Ovary (tissue), 9 donors: Measurements from ENCODE around the gene STK32C. TPM values are rescaled to one million over a fixed set of nuclear protein-coding genes. Genes with fewer than 3 reads are reported as not detected.
A peak's percentile ranks its signal among the peaks of the same experiment; 100 is the strongest.

ENCODE experiments used
- DNase-seq, 5 donors: peaks; one replicate each; pipeline ENCODE4 v3.0.0-alpha.2; 2019 to 2020
- H3K27ac ChIP-seq, 2 donors: fragments of 200-600 bp; one replicate each; pipeline versions ENCODE4 v1.5.1 to v1.8.0; 2019 to 2022
- H3K27me3 ChIP-seq: fragments of 200-600 bp; one replicate; pipeline ENCODE4 v1.8.0; 2022
- H3K36me3 ChIP-seq: fragments of 200-600 bp; sonication (generic); one replicate; pipeline ENCODE4 v1.5.1; 2019
- H3K4me1 ChIP-seq: one replicate; pipeline ENCODE4 v1.8.1; 2013; ENCODE audit warnings: mild to moderate bottlenecking, moderate library complexity; ENCODE audit not compliant: insufficient read depth
- H3K4me3 ChIP-seq: fragments of 200-600 bp; sonication (generic); one replicate; pipeline ENCODE4 v1.5.1; 2017
- H3K9me3 ChIP-seq, 2 donors: fragments of 200-600 bp in 1 of 2; sonication (generic) in 1 of 2; one replicate each; pipeline versions ENCODE4 v1.5.1 to v1.8.1; 2013 to 2019; ENCODE audit warnings: mild to moderate bottlenecking in 1 of 2, moderate library complexity in 1 of 2
- CTCF ChIP-seq, 3 donors: fragments of 450-650 bp in 2 of 3; fragments of 200-600 bp in 1 of 3; IDR thresholded peaks; one replicate each; pipeline versions ENCODE4 v1.5.1 to v1.8.0; 2016 to 2022; ENCODE audit warnings: antibody characterized with exemption in 3 of 3, mild to moderate bottlenecking in 1 of 3
- EP300 ChIP-seq: sonication (generic); formaldehyde crosslinking; IDR thresholded peaks from one replicate; pipeline ENCODE4 v1.6.1; 2017; ENCODE audit warnings: antibody characterized with exemption
- POLR2A ChIP-seq: fragments of 450-650 bp; IDR thresholded peaks from one replicate; pipeline ENCODE4 v1.6.1; 2017; ENCODE audit warnings: antibody characterized with exemption, mild to moderate bottlenecking, moderate library complexity
- WGBS, 3 donors: extraction: QIAGEN DNeasy Blood & Tissue Kit in 1 of 3; methylation state at CpG; one replicate each; pipeline versions ENCODE4 v1.1.5 to v1.1.7; 2013 to 2017; 5-methylcytosine and 5-hydroxymethylcytosine counted together
- intact Hi-C, 4 donors: fragments of 100-400 bp; cut with DNase I; formaldehyde crosslinking; loops; one replicate each; pipeline versions ENCODE4 v1.11.0 to v1.15.1; 2022 to 2023
- polyA plus RNA-seq, 2 donors: library from polyadenylated mRNA; stranded (reverse); fragments of 200-250 nt in 1 of 2; fragments of 350-450 nt in 1 of 2; fragmentation: Illumina TruSeq in 1 of 2; extraction: RNeasy Lipid Tissue Mini Kit (QIAGEN cat#74804) in 1 of 2; gene quantifications; one replicate each; pipeline ENCODE4 v1.2.3, GENCODE V29; 2013 to 2014
- total RNA-seq, 7 donors: library from RNA; depleted of rRNA in 2 of 7; stranded (reverse); fragments of >200 nt in 2 of 7; fragmentation: NEBNext Ultra II Directional in 3 of 7; extraction: Animal tissue kit (Norgen Biotek cat#: 25700) in 3 of 7; gene quantifications; one replicate each; pipeline versions ENCODE4 v1.1.0 to v1.2.4, GENCODE V29; 2016 to 2023
- donor health status: DM: no; HTN: no; CAD: no; lungs with moderate emphysema.
- donor health status: DM: no; HTN: no; CAD: no.
- donor health status: Bipolar disorder and iron deficiency.
- donor health status: DM: yes; HTN: yes; CAD: no.
- donor health status: DM: no; HTN: no; CAD: no.
- donor health status: DM: yes; HTN: yes; CAD: no.

Gene STK32C
- total and polyA plus RNA-seq, 9 donors: 2.6 to 13.8 (median 8.8) TPM

DNA sequence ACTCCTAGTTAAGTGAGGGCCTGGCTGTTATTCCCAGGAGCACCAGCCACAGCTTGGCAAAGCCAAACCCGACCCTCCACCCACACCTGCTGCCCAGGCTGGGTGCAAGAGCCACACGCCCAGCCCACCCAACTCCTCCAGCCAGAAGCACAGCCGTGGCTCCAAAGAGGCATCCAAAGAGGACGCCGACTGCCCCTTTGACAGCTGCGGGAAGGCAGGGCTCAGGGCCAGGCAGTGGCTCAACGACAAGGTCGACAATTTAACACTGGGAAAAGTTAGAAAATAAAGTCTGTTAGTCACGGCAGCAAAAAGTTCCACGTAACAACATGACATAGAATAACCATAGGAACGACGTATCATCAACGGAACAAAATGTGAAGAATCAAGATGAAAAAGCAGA is 66.7 kb downstream of the STK32C start:
- Histone ChIP-seq H3K27me3 (no peaks in the 10 kb centered on the region), H3K36me3 (no peaks in the 10 kb centered on the region), H3K9me3 (no peaks in the 10 kb centered on the region), H3K4me1 (peaks cover 4% of the 10 kb centered on the region), H3K27ac (peak overlapping the region in 1 of 2 donors; percentile 9), H3K4me3 (no peak overlapping the region)
- TF ChIP-seq EP300: no peak
- no peak for DNase-seq
- intact Hi-C loops: no loop called here
- WGBS, 3 donors: 38 to 78% (median 47%) methylated on average over 13 of the region's 13 CpGs

GRCh38 chr10:132240581-132240980 is 67.2 kb downstream of the STK32C start:
- Histone ChIP-seq H3K36me3 (no peaks in the 10 kb centered on the region), H3K27ac (peak overlapping the region in 1 of 2 donors; percentile 9), H3K4me3 (no peak overlapping the region), H3K4me1 (peaks cover 4% of the 10 kb centered on the region), H3K9me3 (no peaks in the 10 kb centered on the region), H3K27me3 (no peaks in the 10 kb centered on the region)
- DNase-seq: no peak
- WGBS, 3 donors: 89 to 92% (median 90%) methylated on average over 16 of the region's 16 CpGs
- no peak for TF ChIP-seq EP300
- no peak for TF ChIP-seq POLR2A
- no peak for TF ChIP-seq CTCF (IDR thresholded peaks at IDR 0.05)
- intact Hi-C loops: no loop called here

GRCh38 chr10:132240156-132240555 is 67.6 kb downstream of the STK32C start:
- TF ChIP-seq CTCF (IDR thresholded peaks at IDR 0.05) (no peak), POLR2A (no peak), EP300 (no peak)
- no peak overlapping the region for H3K27ac ChIP-seq
- no peak overlapping the region for H3K4me3 ChIP-seq
- H3K9me3 ChIP-seq: no peaks in the 10 kb centered on the region
- intact Hi-C loops: no loop called here
- no peaks in the 10 kb centered on the region for H3K36me3 ChIP-seq
- peaks cover 4% of the 10 kb centered on the region for H3K4me1 ChIP-seq
- 90 to 95% (median 93%) methylated on average over 13 to 15 of the region's 15 CpGs for WGBS, 3 donors
- H3K27me3 ChIP-seq: no peaks in the 10 kb centered on the region
- DNase-seq: no peak

DNA sequence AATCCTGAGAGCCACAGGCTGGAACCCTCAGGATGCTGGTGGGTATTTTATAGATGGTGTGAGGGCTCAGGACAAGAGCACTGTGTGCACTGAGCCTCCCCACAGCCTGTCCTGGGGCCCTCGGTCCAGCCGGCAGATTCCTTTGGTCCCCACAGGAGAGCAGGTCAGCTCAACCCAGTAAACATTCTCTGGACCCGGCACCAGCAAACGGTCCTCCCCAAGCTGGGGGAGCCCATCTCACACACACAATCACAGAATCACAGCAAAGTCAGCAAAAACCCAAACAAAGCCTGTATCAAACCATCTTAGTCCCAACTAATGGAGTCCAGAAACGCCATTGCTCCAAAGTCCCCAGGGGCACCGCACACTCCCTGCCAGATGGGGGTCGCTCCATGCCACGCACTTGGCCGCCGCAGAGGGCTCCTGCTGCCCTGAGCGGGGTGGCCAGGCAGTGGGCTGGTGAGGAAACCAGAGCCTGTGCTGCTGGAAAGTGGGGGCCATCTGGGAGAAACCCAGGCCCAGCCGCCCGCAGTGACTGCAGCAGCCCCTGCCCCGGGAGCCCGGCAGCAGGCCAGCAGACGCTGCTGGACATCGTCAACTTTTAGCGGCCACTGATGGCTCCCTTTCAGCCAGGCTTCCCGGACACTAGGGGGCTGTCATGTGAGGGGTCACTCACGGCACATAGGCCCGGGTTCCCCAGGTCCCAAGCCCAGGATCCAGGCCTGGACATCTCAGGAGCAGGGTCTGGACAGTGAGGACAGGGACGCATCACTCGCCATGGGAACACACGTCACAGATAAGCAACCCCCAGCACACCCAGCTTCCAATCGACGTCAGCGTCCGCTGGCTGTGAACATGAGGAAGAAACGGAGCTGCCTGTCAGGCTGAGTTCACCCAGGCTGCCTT is 68.4 kb downstream of the STK32C start:
- intact Hi-C loops: loop anchor here in 1 of 4 donors (5.0 kb wide), 1 partner anchor 213 kb away; no protein-coding TSS in a partner anchor
- Histone ChIP-seq H3K27me3 (no peaks in the 10 kb centered on the region), H3K4me1 (peaks cover 4% of the 10 kb centered on the region), H3K9me3 (no peaks in the 10 kb centered on the region), H3K27ac (no peak overlapping the region), H3K36me3 (no peaks in the 10 kb centered on the region), H3K4me3 (no peak overlapping the region)
- no peak for TF ChIP-seq CTCF (IDR thresholded peaks at IDR 0.05)
- no peak for TF ChIP-seq EP300
- no peak for TF ChIP-seq POLR2A
- 75 to 82% (median 80%) methylated on average over 29 of the region's 29 CpGs for WGBS, 3 donors
- DNase-seq: no peak
